Neural progenitor cell (in vitro differentiated cells): ENCODE results near the gene PPIB.

ENCODE experiments used
- CTCF ChIP-seq: fragments of 200-600 bp; sonication (generic); IDR thresholded peaks from 2 replicates; pipeline ENCODE4 v1.5.1; 2017; ENCODE audit warnings: antibody characterized with exemption, mild to moderate bottlenecking
- EZH2 ChIP-seq: fragments of 200-600 bp; sonication (generic); IDR thresholded peaks from 2 replicates; pipeline ENCODE4 v1.6.1; 2017; ENCODE audit warnings: antibody characterized with exemption, mild to moderate bottlenecking, moderate library complexity
- EZH2phosphoT487 ChIP-seq: fragments of 200-600 bp; sonication (generic); IDR thresholded peaks from 2 replicates; pipeline ENCODE4 v1.6.1; 2017; ENCODE audit warnings: antibody characterized with exemption

DNA sequence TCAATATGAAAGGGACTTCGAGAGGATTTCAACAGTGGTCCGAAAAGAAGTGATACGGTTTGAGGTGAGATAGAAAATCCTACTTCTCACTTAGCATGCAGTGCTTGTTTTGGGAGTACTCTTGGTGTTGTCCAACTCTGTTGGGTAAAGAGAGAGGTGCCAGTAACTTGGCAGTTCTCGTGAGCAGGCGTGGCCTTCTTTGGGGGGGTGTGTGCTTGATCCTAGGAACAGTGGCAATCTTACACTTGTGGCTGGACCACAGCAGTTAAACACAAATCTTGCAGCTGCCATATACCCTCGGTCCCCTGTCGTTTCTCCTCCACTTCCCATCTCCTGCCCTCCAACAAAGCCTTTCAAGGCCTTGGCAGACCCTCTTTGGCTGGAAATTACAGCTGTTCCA, 26.5 kb downstream of the PPIB start:
- no peak for TF ChIP-seq CTCF
- no peak for TF ChIP-seq EZH2
- TF ChIP-seq EZH2phosphoT487 = no peak
